ENCODE results near the gene MEA1. TPM values are rescaled to one million over a fixed set of nuclear protein-coding genes. Genes with fewer than 3 reads are reported as not detected.

The MEA1 gene
- total RNA-seq, 3 donors from 2014 or later = 65.0 to 78.0 (median 76.3) TPM

- Histone ChIP-seq H3K27me3 (no peaks in the 10 kb centered on the region), H3K36me3 (no peaks in the 10 kb centered on the region), H3K4me1 (peaks cover 5 to 10% of the 10 kb centered on the region in 2 donors), H3K4me3 (peak within 1 kb of the TSS; percentile 77 to 90 (median 81)), H3K27ac (peak within 1 kb of the TSS; percentile 93 to 97), H3K9me3 (no peaks in the 10 kb centered on the region)
- DNase-seq (ENCODE audit: low spot score in 2 of 2) = peak; percentile 98 to 99
- TF ChIP-seq POLR2A (IDR thresholded peaks at IDR 0.05) (peak; percentile 87), POLR2AphosphoS5 (IDR thresholded peaks at IDR 0.05) (peak; percentile 81 to 97 (median 83))
- TF ChIP-seq, protein P1, sequence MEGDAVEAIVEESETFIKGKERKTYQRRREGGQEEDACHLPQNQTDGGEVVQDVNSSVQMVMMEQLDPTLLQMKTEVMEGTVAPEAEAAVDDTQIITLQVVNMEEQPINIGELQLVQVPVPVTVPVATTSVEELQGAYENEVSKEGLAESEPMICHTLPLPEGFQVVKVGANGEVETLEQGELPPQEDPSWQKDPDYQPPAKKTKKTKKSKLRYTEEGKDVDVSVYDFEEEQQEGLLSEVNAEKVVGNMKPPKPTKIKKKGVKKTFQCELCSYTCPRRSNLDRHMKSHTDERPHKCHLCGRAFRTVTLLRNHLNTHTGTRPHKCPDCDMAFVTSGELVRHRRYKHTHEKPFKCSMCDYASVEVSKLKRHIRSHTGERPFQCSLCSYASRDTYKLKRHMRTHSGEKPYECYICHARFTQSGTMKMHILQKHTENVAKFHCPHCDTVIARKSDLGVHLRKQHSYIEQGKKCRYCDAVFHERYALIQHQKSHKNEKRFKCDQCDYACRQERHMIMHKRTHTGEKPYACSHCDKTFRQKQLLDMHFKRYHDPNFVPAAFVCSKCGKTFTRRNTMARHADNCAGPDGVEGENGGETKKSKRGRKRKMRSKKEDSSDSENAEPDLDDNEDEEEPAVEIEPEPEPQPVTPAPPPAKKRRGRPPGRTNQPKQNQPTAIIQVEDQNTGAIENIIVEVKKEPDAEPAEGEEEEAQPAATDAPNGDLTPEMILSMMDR (IDR thresholded peaks at IDR 0.05) = no peak
- intact Hi-C loops (cut with DNase I; ENCODE audit: low total_unique reads) = no loop called here
These were observed 45.7 kb upstream of the MEA1 start, which contains the start of the genes KLC4 and MRPL2 for GRCh38 chr6:43059168-43060033. KLC4 (plus strand) TSS chr6:43059631; CDS start chr6:43061336, 1,705 bp downstream. MRPL2 (minus strand) TSS chr6:43059434; CDS start chr6:43059381, 53 bp downstream.

DNA sequence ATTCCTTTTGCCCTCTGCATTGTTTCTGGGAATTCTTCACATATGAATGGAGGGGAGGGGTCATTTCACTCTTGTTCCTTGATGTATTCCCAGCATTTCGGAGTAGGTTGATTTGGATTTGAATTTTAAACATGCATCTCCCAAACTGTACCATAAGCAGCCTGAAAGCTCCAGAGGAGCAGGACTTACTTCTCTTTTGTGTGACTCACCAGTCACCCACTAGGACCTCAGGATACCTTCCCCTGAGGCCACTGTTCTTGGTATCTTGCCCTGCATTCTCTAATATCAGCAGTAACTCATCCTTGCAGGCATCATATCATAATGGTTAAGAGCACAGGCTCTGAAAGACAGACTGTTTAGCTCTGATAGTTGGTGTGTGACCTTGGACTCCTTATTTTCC lies 44.8 kb upstream of the MEA1 start:
- intact Hi-C loops (cut with DNase I; ENCODE audit: low total_unique reads) = no loop called here
- H3K36me3 ChIP-seq = no peaks in the 10 kb centered on the region
- H3K27ac ChIP-seq = peak overlapping the region; percentile 93 to 97

DNA sequence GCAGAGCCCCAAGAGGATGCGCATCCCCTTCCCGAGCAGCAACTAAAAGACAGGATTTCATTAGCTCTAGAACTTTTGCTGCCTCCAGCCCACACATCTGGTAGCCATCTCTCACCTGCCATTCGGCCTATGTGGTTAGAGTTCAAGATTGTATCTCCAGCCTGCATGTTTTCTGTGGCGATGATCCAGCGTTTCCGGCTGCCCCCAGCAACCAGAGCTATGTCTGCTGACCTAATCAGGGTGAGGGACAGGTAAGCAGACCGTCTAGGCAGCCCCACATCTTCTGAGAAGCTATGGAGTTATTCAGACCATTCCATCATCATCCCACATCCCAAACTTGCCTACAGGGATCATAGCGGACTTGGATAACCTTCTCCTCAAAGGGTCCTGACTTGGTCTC lies 42.2 kb upstream of the MEA1 start:
- H3K27ac ChIP-seq = no peak overlapping the region
- intact Hi-C loops (cut with DNase I; ENCODE audit: low total_unique reads) = no loop called here
- H3K4me1 ChIP-seq = peaks cover 5 to 19% of the 10 kb centered on the region in 2 donors

More for the DNA sequence above, 44.8 kb upstream of the MEA1 start:
- no peak for DNase-seq (ENCODE audit: low spot score in 2 of 2)
- no peaks in the 10 kb centered on the region for H3K27me3 ChIP-seq
- no peak for TF ChIP-seq POLR2AphosphoS5 (IDR thresholded peaks at IDR 0.05)
- TF ChIP-seq, protein P1 (IDR thresholded peaks at IDR 0.05) = no peak
- TF ChIP-seq POLR2A (IDR thresholded peaks at IDR 0.05) = no peak
- peak overlapping the region; percentile 77 to 90 (median 81) for H3K4me3 ChIP-seq
- H3K9me3 ChIP-seq = no peaks in the 10 kb centered on the region
- peaks cover 5 to 10% of the 10 kb centered on the region in 2 donors for H3K4me1 ChIP-seq

GRCh38 chr6:43054206-43054943 lies 40.6 kb upstream of the MEA1 start:
- Histone ChIP-seq H3K27me3 (no peaks in the 10 kb centered on the region), H3K36me3 (no peaks in the 10 kb centered on the region), H3K4me1 (peaks cover 0 to 19% of the 10 kb centered on the region in 2 donors), H3K9me3 (no peaks in the 10 kb centered on the region), H3K27ac (peak overlapping the region; percentile 82 to 96), H3K4me3 (peak overlapping the region; percentile 60 to 88 (median 74))
- intact Hi-C loops (cut with DNase I; ENCODE audit: low total_unique reads) = no loop called here
- TF ChIP-seq, protein P1 (IDR thresholded peaks at IDR 0.05) = no peak
- TF ChIP-seq POLR2A (IDR thresholded peaks at IDR 0.05) (no peak), POLR2AphosphoS5 (IDR thresholded peaks at IDR 0.05) (no peak)
- DNase-seq (ENCODE audit: low spot score in 2 of 2) = peak in 1 of 2 donors; percentile 53

More for the DNA sequence above, 42.2 kb upstream of the MEA1 start:
- H3K36me3 ChIP-seq = no peaks in the 10 kb centered on the region
- no peak for DNase-seq (ENCODE audit: low spot score in 2 of 2)
- TF ChIP-seq, protein P1 (IDR thresholded peaks at IDR 0.05) = no peak
- TF ChIP-seq POLR2AphosphoS5 (IDR thresholded peaks at IDR 0.05) (no peak), POLR2A (IDR thresholded peaks at IDR 0.05) (no peak)
- H3K27me3 ChIP-seq = no peaks in the 10 kb centered on the region
- no peak overlapping the region for H3K4me3 ChIP-seq
- H3K9me3 ChIP-seq = no peaks in the 10 kb centered on the region

Measured in breast epithelium (tissue), 4 donors.